HG02852 (cell line): ENCODE data around the gene HOXB8.

ENCODE experiments used
- ATAC-seq: cut with Tn5 transposase; IDR thresholded peaks from one replicate; pipeline ENCODE4 v1.9.1; 2021; ENCODE audit warnings: mild to moderate bottlenecking, moderate library complexity; ENCODE audit not compliant: unreplicated experiment

HOXB8 gene

GRCh38 chr17:48615047-48615962, at the start of gene HOXB8:
Gene HOXB8, minus strand, starts transcription at chr17:48615292. Its CDS starts 588 bp downstream, at chr17:48614704.
- ATAC-seq = no peak

DNA sequence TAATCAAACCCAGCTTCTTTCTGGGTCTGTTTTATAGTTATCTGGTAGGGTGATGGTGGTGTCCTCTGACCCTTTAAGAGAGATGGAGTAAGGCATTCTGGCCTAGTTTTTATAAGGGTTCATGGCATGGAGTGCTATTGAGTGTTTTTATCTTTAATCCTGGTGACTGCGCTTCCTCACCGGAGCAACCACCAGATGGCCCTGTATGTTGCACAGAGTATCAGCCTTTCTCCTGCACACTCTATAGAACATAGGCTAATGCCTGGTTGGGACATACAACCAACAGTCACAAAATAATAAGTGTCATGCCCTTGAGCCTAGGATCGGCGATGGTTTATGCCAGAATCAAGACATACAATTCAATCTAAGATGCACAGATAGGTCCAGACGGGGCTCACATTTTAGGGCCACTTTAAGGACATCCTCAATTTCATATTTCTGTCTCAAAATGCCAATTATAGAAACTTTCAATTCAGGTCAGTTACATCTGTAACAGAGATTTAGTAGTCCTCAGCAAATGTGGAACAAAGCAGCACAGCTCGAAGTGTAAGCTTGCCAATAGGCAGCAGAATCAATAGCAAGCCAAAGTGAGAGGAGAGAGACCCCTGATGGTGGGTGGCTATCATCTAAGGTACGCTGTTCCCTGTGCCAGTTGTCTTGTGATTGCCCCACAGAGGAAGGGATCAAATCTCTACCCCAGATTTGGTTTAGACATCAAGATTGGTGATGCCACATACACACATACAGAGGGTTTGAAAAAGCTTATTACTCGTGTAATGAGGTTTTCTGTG, 48.2 kb upstream of the HOXB8 start:
- no peak for ATAC-seq

DNA sequence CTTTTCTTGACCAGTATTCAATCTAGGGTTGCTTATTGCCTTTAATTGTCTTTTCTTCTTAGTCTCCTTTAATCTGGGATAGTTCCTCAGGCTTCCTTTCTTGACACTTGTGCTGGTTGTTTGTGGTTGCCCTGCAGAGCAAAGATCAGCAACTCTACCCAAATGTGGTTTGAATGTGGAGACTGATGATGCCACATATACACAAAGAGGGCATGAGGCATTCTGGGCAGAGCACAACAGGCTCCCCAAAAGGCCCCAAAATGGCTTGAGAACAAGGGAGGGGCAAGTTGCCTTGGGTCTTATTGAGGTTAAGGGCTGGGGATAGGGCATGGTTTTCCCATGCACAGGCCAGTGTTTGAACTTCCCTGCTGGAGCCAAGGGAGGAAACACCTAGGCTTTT, 40.8 kb upstream of the HOXB8 start:
- no peak for ATAC-seq

- no peak for ATAC-seq
Measured at GRCh38 chr17:48649741-48650140, 34.6 kb upstream of the HOXB8 start.

- ATAC-seq = no peak
Measured at GRCh38 chr17:48647963-48648245, 32.8 kb upstream of the HOXB8 start.

DNA sequence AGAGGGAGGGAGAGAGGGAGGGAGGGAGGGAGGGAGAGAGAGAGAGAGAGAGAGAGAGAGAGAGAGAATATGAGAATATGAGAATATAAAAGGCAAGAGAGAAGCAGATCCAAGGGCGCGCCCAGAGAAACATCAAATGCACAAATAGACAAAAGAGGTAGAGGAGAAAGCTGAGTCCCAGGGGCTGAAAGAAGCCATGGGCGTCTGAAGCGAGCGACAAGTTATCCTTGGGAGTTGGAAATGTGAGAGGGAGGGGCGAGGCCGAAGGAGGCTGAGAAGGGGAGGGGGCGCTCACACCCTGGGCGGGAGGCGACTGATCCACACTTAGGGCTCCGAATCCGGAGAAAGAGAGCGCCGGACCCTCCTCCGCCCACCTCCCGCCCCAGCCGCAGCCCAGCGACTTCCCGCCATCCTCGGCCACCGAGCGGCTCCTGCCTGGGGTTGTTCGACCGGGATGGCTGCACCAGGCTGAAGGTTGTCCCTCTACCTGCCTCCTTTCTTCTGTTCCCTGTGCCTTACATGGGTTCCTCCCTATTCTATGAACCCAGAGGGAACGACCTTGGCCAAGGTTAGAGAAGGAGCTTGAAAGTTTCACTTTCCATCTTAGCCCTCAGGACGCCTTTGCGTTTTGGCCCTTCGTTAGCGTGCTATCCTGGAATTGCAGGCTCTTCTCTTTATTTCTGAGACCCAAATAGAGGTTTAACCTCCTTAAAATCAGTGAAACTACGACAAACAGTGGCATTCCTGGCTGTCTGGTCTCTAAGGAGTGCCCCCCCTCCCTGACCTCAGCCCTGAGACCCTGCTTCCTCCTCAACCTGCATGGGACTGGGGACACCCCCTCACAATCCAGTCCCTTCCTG, 32.2 kb upstream of the HOXB8 start:
- ATAC-seq = no peak

DNA sequence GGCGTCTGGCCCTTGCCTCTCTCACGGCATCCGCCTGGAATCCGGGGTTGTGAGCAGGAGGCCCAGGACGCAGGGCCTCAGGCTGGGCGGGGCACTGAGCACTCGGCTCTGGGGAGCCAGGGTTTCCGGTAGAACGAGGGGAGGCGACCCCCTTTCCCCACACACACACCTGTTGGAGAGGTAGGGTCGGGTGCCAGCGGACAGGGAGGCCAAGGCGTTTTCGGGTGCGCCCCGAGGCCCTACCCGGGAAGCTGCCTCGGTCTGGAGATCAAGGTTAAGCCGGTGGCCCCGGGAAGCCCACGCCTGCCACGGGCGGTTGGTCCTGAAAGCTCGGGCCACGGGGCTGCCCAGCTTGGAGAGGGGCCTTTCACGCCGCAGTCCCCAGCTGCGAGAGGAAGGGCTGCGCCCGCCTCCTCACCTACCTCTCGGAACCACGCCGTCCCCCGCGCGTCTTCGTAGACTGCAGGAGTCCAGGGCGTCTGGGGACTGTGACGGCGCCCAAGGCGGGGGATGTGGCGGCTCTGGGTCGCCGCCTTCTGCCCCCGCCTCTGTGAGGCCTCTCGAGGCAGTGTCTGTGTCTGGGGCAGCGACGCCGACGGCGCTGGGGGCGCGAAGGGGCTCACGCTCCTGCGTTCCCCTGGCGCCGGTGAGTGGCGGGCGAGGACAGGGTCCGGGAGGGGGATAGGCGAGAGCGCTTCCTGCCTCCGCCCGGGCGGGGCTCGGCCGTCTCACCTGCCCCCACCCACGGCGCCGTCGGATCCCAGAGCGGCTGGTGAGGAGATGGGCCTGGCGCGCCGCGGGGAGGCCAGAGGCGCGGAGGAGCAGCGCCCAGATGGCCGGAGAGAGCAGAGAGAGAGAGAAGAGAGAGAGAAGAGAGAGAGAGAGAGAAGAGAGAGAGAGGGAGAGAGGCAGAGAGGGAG, 31.4 kb upstream of the HOXB8 start:
- ATAC-seq = no peak

DNA sequence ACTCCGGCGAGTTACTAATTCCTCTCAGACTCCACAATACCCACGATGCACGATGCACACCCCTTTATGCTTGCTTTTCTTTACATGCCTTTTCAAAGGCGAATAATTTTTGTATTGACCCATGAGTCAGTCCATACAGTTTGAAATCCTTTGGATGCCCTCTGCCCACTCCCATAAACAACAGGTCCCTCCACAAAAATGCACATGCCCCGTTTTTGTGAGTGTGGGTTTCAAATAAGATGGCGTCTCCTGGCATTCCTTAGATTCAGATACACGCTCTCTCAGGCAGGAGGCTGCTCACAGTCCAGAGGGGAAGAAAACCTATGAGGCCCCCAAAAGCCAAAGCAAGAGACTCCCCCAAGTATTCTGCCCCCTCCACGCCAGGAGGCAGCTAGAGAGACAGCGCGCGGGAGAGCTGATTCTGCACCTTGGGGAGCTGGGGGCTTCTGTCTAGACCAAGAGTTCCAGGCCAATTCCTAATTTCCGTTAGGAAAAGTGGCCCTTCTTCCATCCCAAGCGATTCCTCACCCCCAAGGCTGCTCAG, 30.6 kb upstream of the HOXB8 start:
- ATAC-seq = no peak

DNA sequence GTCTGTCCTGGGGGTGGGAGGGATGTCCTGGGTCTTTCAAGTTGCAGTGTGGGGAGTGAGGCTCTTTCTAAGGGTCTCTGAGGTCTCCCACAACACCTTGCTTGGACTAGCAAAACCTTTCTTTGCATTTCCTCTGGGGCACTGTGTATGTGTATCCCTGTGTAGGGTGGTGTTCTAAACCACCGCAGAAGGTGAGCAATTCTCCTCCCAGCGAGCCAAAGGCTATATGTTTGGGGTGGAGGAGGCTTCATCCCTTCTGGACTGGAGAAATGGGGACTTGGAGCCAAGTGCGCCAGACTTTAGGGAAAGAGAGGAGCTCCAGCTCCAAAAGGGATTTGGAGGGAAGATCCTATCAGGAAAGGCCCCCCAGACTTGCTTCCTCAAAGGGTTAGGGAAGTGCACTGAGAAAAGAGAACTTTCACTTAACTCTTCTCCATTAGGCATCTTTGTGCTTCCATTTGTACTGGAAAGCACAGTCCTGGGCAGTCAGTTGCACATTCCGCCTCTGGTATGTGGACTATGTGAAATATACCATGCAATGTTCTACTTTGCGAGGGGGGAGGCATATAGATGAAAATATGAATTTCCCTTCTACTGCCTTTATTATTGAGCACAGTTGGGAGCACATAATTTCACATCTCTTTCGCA, 29.9 kb upstream of the HOXB8 start:
- ATAC-seq = no peak

GRCh38 chr17:48644159-48644558, 29.1 kb upstream of the HOXB8 start:
- no peak for ATAC-seq

GRCh38 chr17:48643697-48644012, 28.6 kb upstream of the HOXB8 start:
- ATAC-seq = no peak

- ATAC-seq = no peak
Measured at GRCh38 chr17:48642843-48643696, 28.0 kb upstream of the HOXB8 start.

DNA sequence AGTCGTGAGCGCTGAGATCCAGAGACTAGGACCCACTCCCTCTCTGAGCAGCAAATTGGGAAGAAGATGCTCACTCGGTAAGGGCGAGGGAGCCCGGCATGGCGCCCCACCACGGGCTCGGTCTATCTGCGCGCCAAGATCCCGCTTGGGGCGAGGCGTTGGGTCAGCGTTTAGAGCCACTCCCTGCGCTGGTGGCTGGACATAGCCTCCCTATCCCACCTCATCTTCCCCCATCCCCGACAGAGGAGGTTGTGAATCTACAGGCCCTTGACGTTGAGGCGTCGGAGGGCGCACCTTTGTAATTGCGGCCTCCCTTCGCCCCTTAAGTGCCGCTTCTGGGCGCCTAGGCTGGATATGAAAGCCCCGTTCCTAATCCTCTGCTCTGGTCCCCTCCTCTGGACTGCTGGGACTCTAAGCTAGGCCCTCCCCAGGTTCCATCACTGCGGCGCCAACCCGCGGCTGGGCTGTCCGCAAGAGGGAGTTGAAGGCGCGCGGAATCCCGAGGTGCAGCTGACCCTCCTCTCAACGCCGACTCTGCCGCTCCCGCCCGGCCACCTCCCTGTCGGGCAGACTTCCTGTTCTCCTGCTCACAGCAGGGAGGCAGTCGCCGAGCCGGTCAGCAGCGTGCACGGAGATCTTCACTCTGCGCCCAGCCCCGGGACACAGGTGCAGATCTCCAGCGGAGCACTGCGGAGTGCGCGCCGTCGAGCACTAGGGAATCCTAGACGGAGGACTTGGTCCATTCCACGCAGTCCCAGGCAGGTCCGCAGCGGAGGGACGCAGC, 27.2 kb upstream of the HOXB8 start:
- no peak for ATAC-seq

DNA sequence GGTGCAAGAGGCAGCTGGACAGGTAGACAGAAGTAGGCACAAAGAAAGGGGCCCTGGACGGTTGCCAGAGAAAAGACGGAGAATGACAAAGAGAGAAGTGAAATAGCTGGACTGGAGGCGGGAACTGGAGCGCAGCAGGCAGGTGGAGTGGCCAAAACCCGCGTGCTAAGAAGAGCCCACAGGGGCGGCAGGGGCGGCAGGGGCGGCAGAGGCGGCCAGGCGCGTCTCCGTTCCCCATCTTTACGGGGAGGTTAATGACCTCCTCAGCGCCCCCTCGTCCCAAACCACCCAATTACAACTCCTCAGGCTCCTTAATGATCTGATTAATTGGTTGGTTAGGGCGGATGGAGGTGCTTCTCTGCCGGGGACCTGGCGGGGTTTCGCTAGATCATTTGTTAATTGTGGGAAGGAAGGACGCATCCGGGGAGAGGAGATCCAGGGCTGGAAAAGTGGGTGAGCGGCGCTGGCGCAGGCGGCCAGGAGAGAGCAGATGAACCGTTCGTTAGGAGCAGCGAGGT, 26.5 kb upstream of the HOXB8 start:
- ATAC-seq = no peak

GRCh38 chr17:48640858-48641180, 25.7 kb upstream of the HOXB8 start:
- ATAC-seq = no peak

DNA sequence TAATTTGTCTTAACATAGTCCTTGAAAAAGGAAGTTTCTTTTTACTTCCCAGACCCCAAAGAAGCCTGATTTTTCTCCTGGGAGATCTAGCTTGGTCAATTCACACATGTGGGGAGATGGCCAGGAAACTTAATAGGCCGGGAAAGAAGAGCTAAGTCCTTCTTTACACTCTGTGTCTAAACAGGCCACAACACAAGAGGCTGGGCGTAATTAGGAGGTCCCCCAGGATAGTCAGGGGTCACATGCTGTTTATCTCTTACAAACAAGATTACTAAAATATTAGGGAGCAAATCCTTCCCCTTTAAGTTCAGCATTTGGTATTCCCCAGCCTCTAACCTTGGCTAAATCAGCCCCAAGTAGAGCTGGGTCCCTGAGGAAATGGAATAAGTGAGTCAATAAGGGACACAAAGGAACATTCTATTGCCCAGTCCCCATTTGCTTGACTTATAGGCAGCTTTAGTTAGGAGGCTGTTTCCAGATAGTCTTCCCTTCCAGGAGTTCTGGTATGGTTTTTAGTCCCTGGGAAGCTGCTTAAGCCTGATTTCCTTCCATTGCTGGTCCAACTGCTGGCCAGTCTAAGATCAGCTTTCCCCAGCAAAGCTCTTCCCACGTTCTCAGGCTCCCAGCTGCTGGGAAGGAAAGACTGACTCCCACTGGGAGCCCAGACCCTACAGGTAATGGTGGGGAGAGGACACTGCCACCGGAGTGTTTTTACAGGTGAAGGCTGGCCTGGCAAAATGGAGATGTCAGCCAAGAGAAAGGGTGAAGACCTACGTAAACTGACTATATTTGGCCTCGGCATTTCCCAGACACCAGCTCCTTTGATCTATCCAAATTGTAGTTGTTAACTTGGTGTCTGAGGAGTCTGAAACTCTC, 25.1 kb upstream of the HOXB8 start:
- no peak for ATAC-seq

DNA sequence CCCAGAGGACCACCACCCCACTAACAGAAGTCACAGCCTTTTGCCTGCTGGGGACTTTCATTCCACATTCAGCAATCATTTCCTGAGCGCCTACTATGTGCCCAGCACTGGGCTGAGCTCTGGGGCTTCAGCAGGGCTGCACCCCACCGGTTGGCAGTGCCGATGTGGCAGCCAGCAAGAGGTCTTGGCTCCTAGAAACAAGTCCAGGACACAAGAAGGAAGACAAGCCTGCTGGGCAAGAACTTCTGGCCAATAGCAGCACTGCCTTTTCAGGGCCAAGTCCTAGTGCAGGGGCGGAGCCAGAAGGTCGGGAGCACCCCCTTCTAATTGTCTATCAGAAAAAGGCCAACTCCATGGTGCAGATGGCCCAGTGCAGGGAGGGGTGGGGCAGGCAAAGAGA, 24.0 kb upstream of the HOXB8 start:
- no peak for ATAC-seq
